Smooth muscle cell of the brain vasculature (primary cell): ENCODE results near the gene TRIM13.
"Not testable (repeated sequence)": the region's sequence is repeated elsewhere in the genome, so short reads cannot be mapped to it uniquely, and the experiment has no call there.

ENCODE experiments used
- DNase-seq: peaks from one replicate; pipeline ENCODE4 v3.0.0-alpha.2; 2012; ENCODE audit warnings: low read depth, low spot score

Gene TRIM13

GRCh38 chr13:49997955-49998354 lies 1.1 kb downstream of the TRIM13 start:
- DNase-seq: no peak

- no peak for DNase-seq
Measured at GRCh38 chr13:49998714-49999624, 2.1 kb downstream of the TRIM13 start.

- no peak for DNase-seq
Measured at GRCh38 chr13:50001287-50001686, 4.4 kb downstream of the TRIM13 start.

DNA sequence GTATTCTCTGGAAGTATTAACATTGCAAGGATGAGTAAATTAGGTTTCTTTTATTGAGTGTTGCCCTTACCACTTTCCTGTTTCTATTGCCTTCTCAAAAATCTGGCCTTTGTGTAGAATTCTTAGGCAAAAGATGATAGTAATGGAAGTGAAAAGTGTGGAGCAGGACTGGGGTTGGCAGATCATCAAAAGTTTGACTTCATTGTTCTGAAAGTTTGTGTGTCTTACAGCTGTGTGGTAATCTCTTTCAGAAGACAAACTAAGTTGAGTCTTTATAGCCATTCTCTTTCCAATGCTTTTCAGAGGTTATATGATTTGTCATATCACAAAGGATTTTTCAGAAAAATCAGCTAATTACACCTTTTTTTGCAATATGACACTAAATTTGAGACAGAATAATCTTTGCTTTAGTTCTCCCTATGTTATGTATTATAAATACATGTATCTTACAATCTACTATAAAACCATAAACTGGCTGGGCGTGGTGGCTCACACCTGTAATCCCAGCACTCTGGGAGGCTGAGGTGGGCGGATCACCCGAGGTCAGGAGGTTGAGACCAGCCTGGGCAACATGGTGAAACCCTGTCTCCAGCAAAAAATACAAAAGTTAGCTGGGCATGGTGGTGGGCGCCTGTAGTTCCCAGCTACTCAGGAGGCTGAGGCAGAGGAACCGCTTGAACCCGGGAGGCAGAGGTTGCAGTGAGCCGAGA lies 9.7 kb downstream of the TRIM13 start:
- DNase-seq: no peak

DNA sequence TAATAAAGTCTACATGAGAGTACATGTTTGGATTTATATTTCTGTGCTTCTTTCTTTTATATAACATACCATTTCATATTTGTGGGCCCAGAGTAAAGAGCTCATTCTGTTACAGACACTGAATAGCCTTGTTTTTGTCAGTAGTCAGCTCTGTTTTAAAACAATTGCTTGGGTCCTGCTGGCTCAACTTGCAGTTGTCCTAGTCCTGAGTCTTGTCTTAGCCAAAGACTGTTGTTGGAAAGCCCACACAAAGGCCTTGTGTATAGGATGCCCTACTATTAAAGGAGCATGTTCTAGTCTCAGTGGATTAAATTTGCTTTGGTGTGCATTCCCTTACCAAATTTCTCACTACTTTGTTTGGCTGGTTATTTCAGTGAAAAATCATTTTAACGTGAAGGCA lies 14.6 kb downstream of the TRIM13 start:
- no peak for DNase-seq

DNA sequence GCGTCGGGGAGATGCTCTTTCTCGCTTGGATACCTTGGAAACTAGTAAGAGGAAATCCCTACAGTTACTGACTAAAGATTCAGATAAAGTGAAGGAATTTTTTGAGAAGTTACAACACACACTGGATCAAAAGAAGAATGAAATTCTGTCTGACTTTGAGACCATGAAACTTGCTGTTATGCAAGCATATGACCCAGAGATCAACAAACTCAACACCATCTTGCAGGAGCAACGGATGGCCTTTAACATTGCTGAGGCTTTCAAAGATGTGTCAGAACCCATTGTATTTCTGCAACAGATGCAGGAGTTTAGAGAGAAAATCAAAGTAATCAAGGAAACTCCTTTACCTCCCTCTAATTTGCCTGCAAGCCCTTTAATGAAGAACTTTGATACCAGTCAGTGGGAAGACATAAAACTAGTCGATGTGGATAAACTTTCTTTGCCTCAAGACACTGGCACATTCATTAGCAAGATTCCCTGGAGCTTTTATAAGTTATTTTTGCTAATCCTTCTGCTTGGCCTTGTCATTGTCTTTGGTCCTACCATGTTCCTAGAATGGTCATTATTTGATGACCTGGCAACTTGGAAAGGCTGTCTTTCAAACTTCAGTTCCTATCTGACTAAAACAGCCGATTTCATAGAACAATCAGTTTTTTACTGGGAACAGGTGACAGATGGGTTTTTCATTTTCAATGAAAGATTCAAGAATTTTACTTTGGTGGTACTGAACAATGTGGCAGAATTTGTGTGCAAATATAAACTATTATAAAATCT lies 15.7 kb downstream of the TRIM13 start:
- DNase-seq: no peak

GRCh38 chr13:50014386-50014785 lies 17.5 kb downstream of the TRIM13 start:
- no peak for DNase-seq

GRCh38 chr13:50015258-50015657 lies 18.4 kb downstream of the TRIM13 start, which contains the start of gene KCNRG:
KCNRG (plus strand) TSS chr13:50015444; CDS start chr13:50015494, 50 bp downstream.
- DNase-seq: no peak

DNA sequence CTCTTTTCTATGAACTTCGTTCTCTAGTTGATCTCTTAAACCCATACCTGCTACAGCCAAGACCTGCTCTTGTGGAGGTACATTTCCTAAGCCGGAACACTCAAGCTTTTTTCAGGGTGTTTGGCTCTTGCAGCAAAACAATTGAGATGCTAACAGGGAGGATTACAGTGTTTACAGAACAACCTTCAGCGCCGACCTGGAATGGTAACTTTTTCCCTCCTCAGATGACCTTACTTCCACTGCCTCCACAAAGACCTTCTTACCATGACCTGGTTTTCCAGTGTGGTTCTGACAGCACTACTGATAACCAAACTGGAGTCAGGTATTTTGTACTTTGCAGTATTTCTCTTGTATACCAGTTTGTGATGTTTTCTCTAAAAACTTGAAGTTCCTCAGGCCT lies 18.9 kb downstream of the TRIM13 start:
- no peak for DNase-seq

GRCh38 chr13:50016444-50016843 lies 19.6 kb downstream of the TRIM13 start:
- no peak for DNase-seq

- no peak for DNase-seq
Measured at GRCh38 chr13:50017819-50018218, 21.0 kb downstream of the TRIM13 start.

DNA sequence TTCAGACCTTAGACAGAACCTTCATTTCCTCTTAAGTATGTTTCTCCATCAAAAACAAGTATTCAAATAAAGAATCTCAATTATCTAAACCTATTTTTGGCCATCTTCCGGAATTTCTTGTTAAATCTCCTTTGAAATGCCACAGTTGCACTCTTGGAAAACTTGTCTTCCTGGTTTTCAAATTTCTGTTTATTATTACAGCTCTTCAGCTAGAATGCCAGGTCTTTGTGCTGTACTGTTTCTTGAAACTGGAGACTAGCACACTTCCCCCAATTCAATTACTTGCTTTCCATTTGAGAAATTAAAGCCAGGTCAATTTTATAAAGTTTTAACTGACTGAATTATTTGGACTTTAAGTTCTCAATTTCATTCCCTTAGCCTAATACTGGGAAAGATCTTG lies 28.6 kb downstream of the TRIM13 start:
- no peak for DNase-seq

DNA sequence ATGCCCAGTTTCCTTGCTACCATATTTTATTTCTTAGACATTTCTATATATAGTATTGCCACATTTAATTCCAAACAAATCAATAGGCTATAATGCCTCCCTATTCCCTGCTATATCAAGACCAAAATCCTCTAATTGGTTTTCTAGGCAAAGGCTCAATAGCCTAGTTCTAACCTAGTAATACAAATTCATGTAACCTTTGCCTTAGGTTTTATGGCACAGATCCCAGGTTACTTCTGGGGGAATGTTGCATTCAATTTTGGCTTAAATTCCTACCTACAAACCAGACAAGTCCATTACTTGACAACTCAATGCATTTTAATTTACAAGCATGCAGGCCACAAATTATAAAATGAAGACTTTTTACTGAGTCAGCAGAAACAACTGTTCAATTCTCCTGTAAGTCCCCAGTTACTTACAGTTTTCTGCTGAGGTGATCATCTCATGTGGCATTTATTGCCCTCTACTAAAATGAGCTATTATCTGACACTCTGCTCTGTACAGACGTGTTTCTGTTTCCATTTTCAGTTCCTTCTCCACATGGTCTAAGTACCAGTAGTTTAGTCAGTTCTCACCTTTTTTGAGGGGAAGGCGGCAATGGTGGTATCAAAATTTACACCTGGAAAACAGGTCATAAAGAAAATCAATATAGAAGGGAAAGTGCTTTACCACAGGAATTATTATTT lies 30.1 kb downstream of the TRIM13 start:
- DNase-seq: no peak

- no peak for DNase-seq
Measured at GRCh38 chr13:50030315-50030714, 33.5 kb downstream of the TRIM13 start.

DNA sequence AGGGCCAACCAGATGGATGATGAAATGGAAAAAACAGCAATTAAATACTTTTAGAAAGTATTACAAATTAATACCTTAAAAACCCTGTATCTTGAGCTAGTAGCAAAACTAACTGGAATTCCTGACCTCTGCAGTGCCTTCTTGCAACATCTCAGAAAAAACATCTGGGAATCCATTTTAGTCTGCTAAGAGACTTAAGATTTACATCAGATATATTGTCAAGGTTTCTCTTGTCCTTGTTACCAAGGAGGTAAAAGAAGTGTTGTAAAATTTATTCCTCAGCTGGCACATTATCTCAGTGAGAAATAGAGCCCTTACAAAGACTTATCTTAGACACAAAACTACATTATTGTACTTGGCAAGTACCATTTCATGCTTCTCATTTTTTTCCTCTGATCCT lies 36.9 kb downstream of the TRIM13 start:
- no peak for DNase-seq

DNA sequence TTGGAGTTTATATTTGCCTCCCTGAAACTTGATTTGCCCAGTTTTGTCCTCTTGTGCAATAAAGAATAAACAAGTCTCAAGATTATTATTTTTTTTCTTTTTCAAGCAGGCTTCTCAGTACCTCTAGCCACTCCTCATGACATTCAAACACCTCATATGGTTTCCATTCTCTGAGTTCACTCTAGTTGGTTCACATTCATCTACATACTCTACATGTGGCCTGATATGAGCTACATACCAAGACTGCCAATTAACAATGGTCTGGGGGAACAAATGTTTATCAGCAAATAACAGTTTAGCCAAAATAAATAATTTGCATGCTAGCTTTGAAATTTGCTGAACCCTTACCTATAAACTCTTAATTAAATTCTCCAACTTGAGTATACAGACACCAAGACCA lies 40.9 kb downstream of the TRIM13 start:
- DNase-seq: no peak

- DNase-seq: no peak
Measured at GRCh38 chr13:50038266-50038665, 41.4 kb downstream of the TRIM13 start.

GRCh38 chr13:50052478-50052877 lies 55.6 kb downstream of the TRIM13 start:
- DNase-seq: no peak

DNA sequence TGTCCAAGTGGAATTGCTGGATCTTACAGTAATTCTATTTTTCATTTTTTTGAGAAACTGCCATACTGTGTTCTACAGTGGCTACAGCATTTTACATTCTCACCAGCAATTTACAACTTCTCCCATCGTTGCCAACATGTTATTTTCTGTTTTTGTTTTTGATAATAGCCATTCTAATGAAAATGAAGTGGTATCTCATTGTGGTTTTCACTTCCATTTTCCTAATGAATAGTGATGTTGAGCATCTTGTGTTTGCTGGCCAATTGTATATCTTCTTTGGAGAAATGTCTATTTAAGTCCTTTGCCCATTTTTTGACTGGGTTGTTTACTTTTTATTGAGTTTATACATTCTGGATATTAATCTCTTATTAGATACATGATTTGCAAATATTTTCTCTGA lies 57.0 kb downstream of the TRIM13 start:
- no peak for DNase-seq

- no peak for DNase-seq
Measured at GRCh38 chr13:50055454-50055853, 58.6 kb downstream of the TRIM13 start.

DNA sequence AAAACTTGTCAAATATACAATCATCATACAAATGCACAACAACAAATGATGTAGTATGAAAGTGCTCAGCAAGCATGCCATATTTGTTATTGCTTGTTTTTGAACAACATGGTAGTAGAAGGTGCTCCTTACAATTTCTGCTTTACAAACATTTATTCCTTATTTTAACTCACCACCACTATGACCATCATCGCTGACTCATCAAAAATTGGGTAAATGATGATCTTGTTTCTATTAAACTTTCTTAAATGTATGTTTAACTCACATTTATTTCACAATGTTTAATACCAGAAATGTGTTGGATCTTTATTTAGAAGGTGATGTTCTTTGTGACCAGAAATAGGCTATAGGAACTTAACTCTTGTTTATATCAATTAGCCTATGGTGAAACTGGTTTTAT lies 63.9 kb downstream of the TRIM13 start:
- no peak for DNase-seq

GRCh38 chr13:50062336-50062735 lies 65.5 kb downstream of the TRIM13 start:
- DNase-seq: not testable (repeated sequence)
